HEK293T (cell line): ENCODE data around the gene LCTL.

Experiments used
- CTCF ChIA-PET: fragments of 350-600 bp; formaldehyde crosslinking; extraction: SDS; loops from one replicate; lab custom pipeline; 2021; ENCODE audit warnings: antibody characterized with exemption, inconsistent platforms; lab: Yijun Ruan, JAX
- POLR2A ChIA-PET: fragments of 350-600 bp; formaldehyde crosslinking; extraction: SDS; loops from one replicate; lab custom pipeline; 2020; ENCODE audit warnings: antibody characterized with exemption, inconsistent platforms; lab: Yijun Ruan, JAX
- DNase-seq: peaks from one replicate; pipeline ENCODE4 v3.0.0; 2012; ENCODE audit warnings: mixed read lengths; ENCODE audit errors: extremely low spot score
- ARNT ChIP-seq: fragments of 450-650 bp; IDR thresholded peaks from 2 replicates; pipeline ENCODE4 v1.6.1; 2017; ENCODE audit warnings: mild to moderate bottlenecking
- BHLHE40 ChIP-seq: fragments of 450-650 bp; IDR thresholded peaks from 2 replicates; pipeline ENCODE4 v1.6.1; 2016; ENCODE audit warnings: mild to moderate bottlenecking, moderate library complexity, borderline replicate concordance
- CTBP1 ChIP-seq: fragments of 450-650 bp; IDR thresholded peaks from 2 replicates; pipeline ENCODE4 v1.6.1; 2016; ENCODE audit warnings: borderline replicate concordance
- ELF4 ChIP-seq: fragments of 450-650 bp; IDR thresholded peaks from 2 replicates; pipeline ENCODE4 v1.6.1; 2017; ENCODE audit warnings: antibody characterized with exemption
- FOXA1 ChIP-seq: fragments of 450-650 bp; IDR thresholded peaks from 2 replicates; pipeline ENCODE4 v1.6.1; 2016; ENCODE audit warnings: mild to moderate bottlenecking
- FOXK2 ChIP-seq: fragments of 450-650 bp; IDR thresholded peaks from 2 replicates; pipeline ENCODE4 v1.6.1; 2016; ENCODE audit warnings: mild to moderate bottlenecking
- FOXM1 ChIP-seq: fragments of 450-650 bp; IDR thresholded peaks from 2 replicates; pipeline ENCODE4 v1.6.1; 2017; ENCODE audit warnings: mild to moderate bottlenecking, borderline replicate concordance
- HDGF ChIP-seq: fragments of 450-650 bp; IDR thresholded peaks from 2 replicates; pipeline ENCODE4 v1.6.1; 2017; ENCODE audit warnings: antibody characterized with exemption, borderline replicate concordance
- L3MBTL2 ChIP-seq: fragments of 450-650 bp; conservative IDR thresholded peaks from 2 replicates; pipeline ENCODE4 v1.6.1; 2016; ENCODE audit warnings: mild to moderate bottlenecking
- LEF1 ChIP-seq: fragments of 450-650 bp; IDR thresholded peaks from 2 replicates; pipeline ENCODE4 v1.6.1; 2017; ENCODE audit warnings: mild to moderate bottlenecking, borderline replicate concordance
- NFRKB ChIP-seq: fragments of 450-650 bp; IDR thresholded peaks from 2 replicates; pipeline ENCODE4 v1.6.1; 2016; ENCODE audit warnings: mild to moderate bottlenecking, moderate library complexity
- SP1 ChIP-seq: fragments of 450-650 bp; IDR thresholded peaks from 2 replicates; pipeline ENCODE4 v1.6.1; 2017
- SUZ12 ChIP-seq: fragments of 450-650 bp; IDR thresholded peaks from 2 replicates; pipeline ENCODE4 v1.6.1; 2016; ENCODE audit warnings: mild to moderate bottlenecking
- TARDBP ChIP-seq: fragments of 450-650 bp; IDR thresholded peaks from 2 replicates; pipeline ENCODE4 v1.6.1; 2016
- ZNF384 ChIP-seq: fragments of 450-650 bp; IDR thresholded peaks from 2 replicates; pipeline ENCODE4 v1.6.1; 2016
- TF ChIP-seq, protein P1 (sequence below): fragments of 450-650 bp; IDR thresholded peaks from 2 replicates; pipeline ENCODE4 v1.6.1; 2016

The LCTL gene

DNA sequence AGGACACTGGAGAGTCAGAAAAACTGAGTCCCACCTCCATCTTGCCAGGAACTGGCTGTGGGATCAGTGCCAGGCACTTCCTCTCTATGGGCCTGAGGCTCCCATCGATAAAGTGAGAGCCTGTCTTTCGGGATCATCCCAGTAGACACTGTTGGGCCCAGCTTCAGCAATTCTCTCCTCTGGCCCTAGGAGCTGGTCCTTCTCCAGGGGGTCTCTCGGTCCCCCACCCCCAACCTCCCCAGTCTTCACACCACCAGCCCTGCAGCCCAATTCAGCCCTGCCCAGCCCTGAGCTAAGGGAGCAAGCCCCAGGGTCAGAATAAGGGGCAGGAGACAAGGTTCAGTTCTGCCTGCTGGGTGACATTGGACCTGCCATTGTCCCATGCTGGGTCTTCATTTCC, 4.5 kb upstream of the LCTL start:
- POLR2A ChIA-PET, result no interaction called here
- DNase-seq, result no peak
- CTCF ChIA-PET, result no interaction called here
- no peak for TF ChIP-seq FOXK2
- TF ChIP-seq FOXA1, result no peak
- no peak for TF ChIP-seq SUZ12
- TF ChIP-seq CTBP1, result no peak
- no peak for TF ChIP-seq ELF4
- TF ChIP-seq NFRKB, result no peak
- no peak for TF ChIP-seq TARDBP

DNA sequence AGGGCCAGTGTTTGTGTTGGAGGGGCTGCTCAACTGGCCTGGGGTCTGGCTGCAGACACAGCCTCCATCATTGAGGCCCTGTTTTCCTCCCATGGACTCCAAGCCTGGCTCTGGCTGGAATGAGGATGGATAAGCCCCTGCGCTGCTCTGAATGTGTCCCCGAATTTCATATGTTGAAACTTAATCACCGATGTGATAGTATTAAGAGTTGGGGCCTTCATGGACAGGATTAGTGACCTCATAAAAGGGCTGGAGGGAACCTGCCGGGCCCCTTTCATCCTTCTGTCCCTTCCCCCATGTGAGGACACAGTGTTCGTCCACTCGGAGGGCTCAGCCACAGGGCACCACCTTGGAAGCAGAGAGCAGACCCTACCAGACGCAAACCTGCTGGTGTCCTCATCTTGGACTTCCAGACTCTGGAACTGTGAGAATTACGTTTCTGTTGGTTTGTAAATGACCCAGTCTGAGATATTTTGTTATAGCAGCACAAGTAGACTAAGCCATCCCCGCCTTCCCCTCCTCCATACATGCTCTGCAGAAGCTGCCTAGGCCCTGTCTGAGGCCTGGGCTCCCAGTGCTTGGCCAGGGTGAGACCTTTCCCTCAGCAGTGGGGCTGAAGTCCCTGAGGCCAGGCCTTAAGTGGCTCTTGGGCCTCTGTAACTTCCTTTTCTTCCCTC, 3.8 kb upstream of the LCTL start:
- POLR2A ChIA-PET, result no interaction called here
- TF ChIP-seq SUZ12 (no peak), SP1 (no peak), LEF1 (no peak), HDGF (no peak), FOXK2 (no peak), ARNT (no peak), FOXM1 (no peak), L3MBTL2 (no peak), ELF4 (no peak), ZNF384 (no peak), CTBP1 (no peak)
- TF ChIP-seq, protein P1, sequence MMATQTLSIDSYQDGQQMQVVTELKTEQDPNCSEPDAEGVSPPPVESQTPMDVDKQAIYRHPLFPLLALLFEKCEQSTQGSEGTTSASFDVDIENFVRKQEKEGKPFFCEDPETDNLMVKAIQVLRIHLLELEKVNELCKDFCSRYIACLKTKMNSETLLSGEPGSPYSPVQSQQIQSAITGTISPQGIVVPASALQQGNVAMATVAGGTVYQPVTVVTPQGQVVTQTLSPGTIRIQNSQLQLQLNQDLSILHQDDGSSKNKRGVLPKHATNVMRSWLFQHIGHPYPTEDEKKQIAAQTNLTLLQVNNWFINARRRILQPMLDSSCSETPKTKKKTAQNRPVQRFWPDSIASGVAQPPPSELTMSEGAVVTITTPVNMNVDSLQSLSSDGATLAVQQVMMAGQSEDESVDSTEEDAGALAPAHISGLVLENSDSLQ, result no peak
- DNase-seq, result peak; percentile 3
- CTCF ChIA-PET, result no interaction called here

DNA sequence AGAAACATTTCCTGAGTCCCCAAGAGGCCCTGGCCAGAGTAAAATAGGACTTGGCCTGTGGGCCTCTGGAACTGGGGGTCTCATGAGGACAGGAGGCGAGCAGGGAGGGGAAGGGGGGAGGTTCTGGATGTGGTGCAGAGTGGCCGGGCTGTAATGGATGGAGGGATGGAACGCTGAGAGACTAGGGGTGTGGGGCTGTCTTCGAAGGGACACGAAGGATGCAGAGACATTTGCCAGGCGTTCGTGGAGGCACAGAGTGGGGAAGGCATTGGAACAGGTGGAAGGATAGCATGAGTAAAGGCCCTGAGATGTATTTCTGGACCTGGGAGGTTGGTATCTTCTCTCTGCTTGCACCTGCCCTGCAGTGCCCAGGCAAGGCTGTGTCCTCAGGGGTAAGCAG, 2.1 kb upstream of the LCTL start:
- TF ChIP-seq, protein P1, result no peak
- TF ChIP-seq SP1, result no peak
- TF ChIP-seq NFRKB, result no peak
- TF ChIP-seq FOXM1, result no peak
- TF ChIP-seq BHLHE40, result no peak
- no peak for TF ChIP-seq TARDBP
- TF ChIP-seq HDGF, result no peak
- TF ChIP-seq ZNF384, result no peak
- no peak for TF ChIP-seq L3MBTL2
- no peak for TF ChIP-seq ELF4
- no peak for TF ChIP-seq SUZ12
- no peak for DNase-seq
- ChIA-PET POLR2A (no interaction called here), CTCF (interaction anchor here (0.7 to 2.8 kb wide), 3 partner anchors 11 to 18 kb away, joined by 3 to 11 read pairs (median 10); no protein-coding TSS in a partner anchor)

DNA sequence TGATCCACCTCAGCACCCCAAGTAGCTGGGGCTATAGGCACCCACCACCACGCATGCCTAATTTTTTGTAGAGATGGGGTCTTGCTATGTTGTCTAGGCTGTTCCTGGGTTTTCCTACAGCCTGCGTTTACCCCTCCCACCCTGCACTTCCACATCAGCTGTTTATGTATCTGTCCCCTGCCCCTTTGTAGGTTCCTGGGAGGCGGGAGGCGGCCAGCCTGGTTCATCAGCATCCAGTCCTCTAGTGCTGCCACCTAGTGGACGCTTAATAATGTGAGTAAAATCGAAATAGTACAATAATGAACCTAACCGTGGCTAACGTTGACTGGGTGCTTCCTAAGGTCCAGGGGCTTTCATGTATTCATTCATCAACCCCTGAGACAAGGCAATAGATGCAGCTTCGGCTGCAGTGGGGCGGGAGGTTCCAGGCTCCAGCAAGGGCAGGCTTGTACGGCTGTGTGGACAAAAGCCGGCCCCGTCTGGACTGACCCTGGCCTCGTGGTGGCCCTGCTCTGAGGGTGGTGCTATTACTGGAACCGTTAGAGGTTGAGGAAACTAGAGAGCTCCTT, 1.2 kb upstream of the LCTL start:
- TF ChIP-seq FOXK2, result no peak
- TF ChIP-seq ARNT, result no peak
- TF ChIP-seq CTBP1, result no peak
- TF ChIP-seq NFRKB, result no peak
- TF ChIP-seq, protein P1, result no peak
- no peak for TF ChIP-seq LEF1
- no peak for TF ChIP-seq BHLHE40
- peak; percentile 87 for DNase-seq
- POLR2A ChIA-PET, result no interaction called here
- CTCF ChIA-PET, result interaction anchor here (0.5 to 2.8 kb wide), 12 partner anchors 10 to 1257 kb away, joined by 3 to 11 read pairs (median 3); no protein-coding TSS in a partner anchor

DNA sequence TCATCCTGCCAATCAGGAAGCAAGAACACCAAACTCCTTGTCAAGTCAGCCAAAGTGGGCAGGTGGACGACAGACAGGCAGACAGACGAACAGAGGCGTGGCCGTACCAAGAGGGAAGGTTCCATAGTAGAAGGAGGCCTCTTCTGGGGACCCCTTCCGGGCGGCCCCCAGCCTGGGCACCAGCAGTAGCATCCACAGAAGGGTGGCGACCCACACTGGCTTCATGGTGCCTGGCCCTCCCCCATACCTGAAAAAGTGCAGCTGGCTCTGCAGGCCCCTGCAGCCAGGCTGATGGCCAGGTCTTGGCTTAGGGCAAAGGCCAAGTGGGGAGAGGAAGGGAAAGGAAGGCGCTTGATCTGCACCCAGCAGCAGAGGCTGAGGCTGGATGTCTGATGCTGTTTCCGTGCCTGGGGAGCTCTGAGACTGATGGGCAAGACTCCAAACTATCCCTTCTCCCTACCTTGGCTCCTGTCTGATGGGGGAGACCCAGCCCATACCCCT, 607 bp downstream of the LCTL start:
- CTCF ChIA-PET, result interaction anchor here (1.4 kb wide), 1 partner anchor 66 kb away, joined by 4 read pairs; no protein-coding TSS in a partner anchor
- no peak for TF ChIP-seq FOXK2
- no peak for TF ChIP-seq FOXA1
- TF ChIP-seq, protein P1, result no peak
- TF ChIP-seq ELF4, result no peak
- no peak for TF ChIP-seq SUZ12
- no peak for TF ChIP-seq L3MBTL2
- TF ChIP-seq CTBP1, result no peak
- TF ChIP-seq TARDBP, result no peak
- no peak for TF ChIP-seq FOXM1
- no peak for TF ChIP-seq NFRKB
- TF ChIP-seq HDGF, result no peak
- no peak for TF ChIP-seq ZNF384
- no peak for TF ChIP-seq BHLHE40
- no peak for TF ChIP-seq LEF1
- TF ChIP-seq SP1, result no peak
- no peak for TF ChIP-seq ARNT
- no peak for DNase-seq
- POLR2A ChIA-PET, result interaction anchor here (1.4 kb wide), 1 partner anchor 60 kb away, joined by 5 read pairs; the partner anchor contains the start of genes RPL4 and ZWILCH
